ENCODE results near the gene DMRT3.

- no peak for TF ChIP-seq GATA2 (IDR thresholded peaks at IDR 0.05; ENCODE audit: low read depth, low read length)
- no peak for TF ChIP-seq GATA3 (IDR thresholded peaks at IDR 0.05; ENCODE audit: low read depth, low read length)
Observed at GRCh38 chr9:1028501-1029190, 52.2 kb downstream of the DMRT3 start.
